ENCODE data around the gene KLHL10. TPM values are rescaled to one million over a fixed set of nuclear protein-coding genes. Genes with fewer than 3 reads are reported as not detected.
"Not testable (repeated sequence)": the region's sequence is repeated elsewhere in the genome, so short reads cannot be mapped to it uniquely, and the experiment has no call there.

Gene KLHL10
- total RNA-seq, 1 experiment from 2014 or later = not detected

DNA sequence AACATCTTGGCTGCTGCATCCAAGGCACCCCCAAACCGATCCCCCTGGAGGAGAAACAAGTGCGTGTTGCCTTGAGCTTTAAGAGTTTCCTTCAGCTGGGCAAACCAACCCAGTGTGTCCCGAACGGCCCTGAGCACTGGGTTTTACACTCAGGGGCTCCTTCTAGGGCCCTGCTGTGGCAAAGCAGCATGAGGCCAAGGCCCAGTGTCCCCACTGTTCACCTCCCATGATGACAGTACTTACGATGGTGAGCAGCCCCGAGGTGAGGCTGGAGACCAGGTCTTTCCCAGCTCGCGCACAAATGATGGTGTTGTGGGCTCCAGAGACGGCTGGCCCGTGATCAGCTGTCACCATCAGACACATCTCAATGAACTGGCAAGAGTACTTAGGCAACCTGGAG lies 34.2 kb downstream of the KLHL10 start:
- H3K4me3 Mint-ChIP-seq (ENCODE audit: unreplicated experiment) = no peak overlapping the region
- CTCF ChIA-PET = interaction anchor here (0.6 kb wide), 1 partner anchor 60 kb away, joined by 5 read pairs; no protein-coding TSS in a partner anchor
- no peaks in the 10 kb centered on the region for H3K9me3 Mint-ChIP-seq (ENCODE audit: unreplicated experiment)
- peaks cover 93% of the 10 kb centered on the region for H3K36me3 Mint-ChIP-seq (ENCODE audit: insufficient read depth, unreplicated experiment)
- no peaks in the 10 kb centered on the region for H3K9me3 ChIP-seq
- TF ChIP-seq, protein P1, sequence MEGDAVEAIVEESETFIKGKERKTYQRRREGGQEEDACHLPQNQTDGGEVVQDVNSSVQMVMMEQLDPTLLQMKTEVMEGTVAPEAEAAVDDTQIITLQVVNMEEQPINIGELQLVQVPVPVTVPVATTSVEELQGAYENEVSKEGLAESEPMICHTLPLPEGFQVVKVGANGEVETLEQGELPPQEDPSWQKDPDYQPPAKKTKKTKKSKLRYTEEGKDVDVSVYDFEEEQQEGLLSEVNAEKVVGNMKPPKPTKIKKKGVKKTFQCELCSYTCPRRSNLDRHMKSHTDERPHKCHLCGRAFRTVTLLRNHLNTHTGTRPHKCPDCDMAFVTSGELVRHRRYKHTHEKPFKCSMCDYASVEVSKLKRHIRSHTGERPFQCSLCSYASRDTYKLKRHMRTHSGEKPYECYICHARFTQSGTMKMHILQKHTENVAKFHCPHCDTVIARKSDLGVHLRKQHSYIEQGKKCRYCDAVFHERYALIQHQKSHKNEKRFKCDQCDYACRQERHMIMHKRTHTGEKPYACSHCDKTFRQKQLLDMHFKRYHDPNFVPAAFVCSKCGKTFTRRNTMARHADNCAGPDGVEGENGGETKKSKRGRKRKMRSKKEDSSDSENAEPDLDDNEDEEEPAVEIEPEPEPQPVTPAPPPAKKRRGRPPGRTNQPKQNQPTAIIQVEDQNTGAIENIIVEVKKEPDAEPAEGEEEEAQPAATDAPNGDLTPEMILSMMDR (IDR thresholded peaks at IDR 0.05; ENCODE audit: insufficient read depth in 1 of 2, low read depth in 1 of 2, low read length in 1 of 2, severe bottlenecking in 1 of 2, unreplicated experiment in 1 of 2) = no peak
- peaks cover 10% of the 10 kb centered on the region for H3K36me3 ChIP-seq (ENCODE audit: control insufficient read depth, insufficient read depth, low read length)
- BruUV-seq (replicated peaks) = no TSS peak
- H3K27ac Mint-ChIP-seq (ENCODE audit: unreplicated experiment) = no peak overlapping the region
- no peaks in the 10 kb centered on the region for H3K27me3 Mint-ChIP-seq (ENCODE audit: insufficient read depth, unreplicated experiment)
- H3K4me1 Mint-ChIP-seq (ENCODE audit: low read depth, unreplicated experiment) = no peaks in the 10 kb centered on the region
- intact Hi-C loops (cut with micrococcal nuclease; ENCODE audit: unreplicated experiment) = no loop called here
- no peak overlapping the region for H3K4me3 ChIP-seq (ENCODE audit: low read depth, low read length)
- POLR2A ChIA-PET = no interaction called here
- H3K4me1 ChIP-seq = 0 out of 2 replicates have a peak, but pooled peaks cover 5% of the 10 kb centered on the region
- H3K27me3 ChIP-seq (replicated peaks; ENCODE audit: control insufficient read depth, insufficient read depth, low read length) = no peaks in the 10 kb centered on the region
- no peak for DNase-seq

DNA sequence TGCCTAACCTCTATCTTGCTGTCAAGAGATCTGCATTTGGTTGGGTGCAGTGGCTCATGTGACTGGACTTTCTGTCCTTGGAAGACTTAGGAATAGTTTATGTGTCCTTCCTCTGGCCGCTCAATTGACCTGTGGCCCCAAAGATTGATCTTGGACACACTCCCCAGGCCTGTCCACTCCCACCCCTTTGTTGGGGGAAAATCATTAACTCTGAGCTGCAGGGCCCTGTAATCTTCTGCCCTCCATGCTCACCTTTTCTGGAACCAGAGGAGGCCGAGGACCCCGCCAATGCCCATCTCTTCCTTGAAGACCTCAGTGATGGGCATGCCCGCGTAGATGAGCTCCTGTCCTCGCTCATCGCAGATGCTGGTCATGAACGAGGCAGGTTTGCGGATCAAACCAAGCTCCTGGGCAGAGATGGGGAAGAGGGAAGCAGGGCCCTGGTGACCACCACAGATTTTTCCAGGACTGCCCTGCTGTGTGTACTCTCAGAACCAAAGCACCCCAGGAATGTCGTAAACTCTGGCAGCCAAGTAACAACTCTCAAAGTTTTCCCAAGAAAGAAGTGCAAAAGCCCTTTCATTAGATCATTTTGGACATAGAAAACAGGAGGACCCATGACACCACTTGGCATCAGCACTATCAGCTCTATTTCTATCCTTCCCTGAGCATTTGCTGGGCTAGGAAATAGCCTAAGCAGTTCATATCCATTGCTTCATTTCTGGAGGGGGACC lies 36.1 kb downstream of the KLHL10 start:
- no peaks in the 10 kb centered on the region for H3K27me3 ChIP-seq (replicated peaks; ENCODE audit: control insufficient read depth, insufficient read depth, low read length)
- H3K27me3 Mint-ChIP-seq (ENCODE audit: insufficient read depth, unreplicated experiment) = no peaks in the 10 kb centered on the region
- H3K4me3 ChIP-seq (ENCODE audit: low read depth, low read length) = no peak overlapping the region
- ChIA-PET CTCF (no interaction called here), POLR2A (no interaction called here)
- intact Hi-C loops (cut with micrococcal nuclease; ENCODE audit: unreplicated experiment) = no loop called here
- H3K4me3 Mint-ChIP-seq (ENCODE audit: unreplicated experiment) = no peak overlapping the region
- no peaks in the 10 kb centered on the region for H3K9me3 ChIP-seq
- peaks cover 93% of the 10 kb centered on the region for H3K36me3 Mint-ChIP-seq (ENCODE audit: insufficient read depth, unreplicated experiment)
- no peak overlapping the region for H3K27ac Mint-ChIP-seq (ENCODE audit: unreplicated experiment)
- H3K4me1 ChIP-seq = 0 out of 2 replicates have a peak, but pooled peaks cover 5% of the 10 kb centered on the region
- no peak for DNase-seq
- peaks cover 10% of the 10 kb centered on the region for H3K36me3 ChIP-seq (ENCODE audit: control insufficient read depth, insufficient read depth, low read length)
- no peaks in the 10 kb centered on the region for H3K9me3 Mint-ChIP-seq (ENCODE audit: unreplicated experiment)
- no TSS peak for BruUV-seq (replicated peaks)
- TF ChIP-seq, protein P1 (IDR thresholded peaks at IDR 0.05; ENCODE audit: insufficient read depth in 1 of 2, low read depth in 1 of 2, low read length in 1 of 2, severe bottlenecking in 1 of 2, unreplicated experiment in 1 of 2) = no peak
- H3K4me1 Mint-ChIP-seq (ENCODE audit: low read depth, unreplicated experiment) = no peaks in the 10 kb centered on the region

DNA sequence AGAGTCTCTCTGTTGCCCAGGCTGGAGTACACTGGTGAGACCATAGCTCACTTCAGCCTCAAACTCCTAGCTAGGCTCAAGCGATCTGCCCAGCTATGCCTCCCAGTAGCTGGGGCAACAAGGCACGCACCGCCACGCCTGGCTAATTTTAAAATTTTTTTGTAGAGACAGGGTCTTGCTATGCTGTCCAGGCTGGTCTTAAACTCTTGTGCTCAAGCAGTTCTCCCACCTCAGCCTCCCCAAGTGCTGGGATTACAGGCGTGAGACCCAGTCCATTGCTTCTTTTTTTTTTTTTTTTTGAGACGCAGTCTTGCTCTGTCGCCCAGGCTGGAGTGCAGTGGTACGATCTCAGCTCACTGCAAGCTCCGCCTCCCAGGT lies 36.7 kb downstream of the KLHL10 start:
- H3K27me3 Mint-ChIP-seq (ENCODE audit: insufficient read depth, unreplicated experiment); H3K9me3 Mint-ChIP-seq (ENCODE audit: unreplicated experiment); intact Hi-C loops (cut with micrococcal nuclease; ENCODE audit: unreplicated experiment); CTCF ChIA-PET; POLR2A ChIA-PET; H3K4me3 ChIP-seq (ENCODE audit: low read depth, low read length); H3K4me3 Mint-ChIP-seq (ENCODE audit: unreplicated experiment); H3K36me3 ChIP-seq (ENCODE audit: control insufficient read depth, insufficient read depth, low read length); DNase-seq; H3K9me3 ChIP-seq; H3K27ac Mint-ChIP-seq (ENCODE audit: unreplicated experiment); H3K4me1 ChIP-seq; BruUV-seq (replicated peaks); H3K27me3 ChIP-seq (replicated peaks; ENCODE audit: control insufficient read depth, insufficient read depth, low read length); H3K4me1 Mint-ChIP-seq (ENCODE audit: low read depth, unreplicated experiment): not testable (repeated sequence)
- peaks cover 93% of the 10 kb centered on the region for H3K36me3 Mint-ChIP-seq (ENCODE audit: insufficient read depth, unreplicated experiment)
